RWPE2 (cell line): ENCODE measurements around the gene SERINC2.
"Not testable (repeated sequence)": the region's sequence is repeated elsewhere in the genome, so short reads cannot be mapped to it uniquely, and the experiment has no call there.

ENCODE experiments used
- ATAC-seq: fragments of 200-7000 bp; cut with Tn5 transposase; 3 replicates; pipeline ENCODE4 v1.9.1; 2021; ENCODE audit warnings: low read depth
- DNase-seq: peaks from one replicate; pipeline ENCODE4 v3.0.0-alpha.2; 2020; ENCODE audit warnings: low spot score
- H3K27ac ChIP-seq: fragments of 450-650 bp; 2 replicates; pipeline ENCODE4 v1.5.1; 2017; ENCODE audit warnings: mild to moderate bottlenecking; ENCODE audit not compliant: poor library complexity, severe bottlenecking
- H3K27me3 ChIP-seq: fragments of 250-450 bp; sonication (Bioruptor Pico); 2 replicates; pipeline ENCODE4 v1.5.1; 2021; ENCODE audit warnings: mild to moderate bottlenecking, moderate library complexity; ENCODE audit not compliant: insufficient read depth, poor library complexity, severe bottlenecking
- H3K36me3 ChIP-seq: fragments of 250-450 bp; sonication (Bioruptor Pico); 2 replicates; pipeline ENCODE4 v1.5.1; 2020; ENCODE audit warnings: low read depth, mild to moderate bottlenecking, moderate library complexity
- H3K4me1 ChIP-seq: fragments of 250-450 bp; sonication (Bioruptor Pico); 2 replicates; pipeline ENCODE4 v1.5.1; 2021; ENCODE audit warnings: mild to moderate bottlenecking, moderate library complexity; ENCODE audit not compliant: insufficient read depth, poor library complexity, severe bottlenecking
- H3K4me3 ChIP-seq: fragments of 250-450 bp; sonication (Bioruptor Pico); 2 replicates; pipeline ENCODE4 v1.5.1; 2021; ENCODE audit warnings: mild to moderate bottlenecking, moderate library complexity; ENCODE audit not compliant: severe bottlenecking
- H3K9me3 ChIP-seq: fragments of 250-450 bp; sonication (Bioruptor Pico); 2 replicates; pipeline ENCODE4 v1.5.1; 2021; ENCODE audit warnings: mild to moderate bottlenecking, moderate library complexity; ENCODE audit not compliant: severe bottlenecking
- TF ChIP-seq, protein P1 (sequence below): fragments of 450-650 bp; IDR thresholded peaks from one replicate; pipeline ENCODE4 v1.5.1; 2017; ENCODE audit warnings: mild to moderate bottlenecking, moderate library complexity; ENCODE audit not compliant: poor library complexity, severe bottlenecking

The SERINC2 gene

DNA sequence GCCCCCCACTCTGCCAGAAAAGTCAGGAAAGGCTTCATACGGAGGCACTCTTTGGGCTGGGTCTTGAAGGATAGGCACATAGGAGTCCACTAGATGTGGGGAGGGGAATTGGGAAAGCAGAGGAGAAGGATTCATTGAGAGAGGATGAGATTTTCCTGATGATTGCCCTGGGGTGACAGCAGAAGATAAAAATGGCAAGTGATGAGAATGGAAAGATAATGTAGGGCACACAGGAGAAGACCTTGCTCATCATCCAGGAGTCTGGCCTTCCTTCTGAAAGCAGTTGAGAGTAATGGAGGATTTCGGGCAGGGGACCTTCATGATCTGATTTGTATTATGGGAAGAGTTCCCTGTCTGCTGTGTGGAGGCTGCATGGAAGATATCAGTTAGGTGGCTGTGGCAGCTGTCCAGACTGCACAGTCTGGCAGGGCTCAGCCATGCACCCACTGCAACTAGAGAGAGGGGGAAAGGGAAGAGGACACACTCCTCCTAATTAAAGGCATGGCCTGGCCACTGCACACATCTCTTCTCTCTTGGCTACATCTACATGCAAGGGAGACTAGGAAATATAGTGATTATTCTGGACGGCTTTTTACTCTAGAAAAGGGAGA is 30.5 kb upstream of the SERINC2 start:
- H3K9me3 ChIP-seq: no peaks in the 10 kb centered on the region
- DNase-seq (no peak), ATAC-seq (no peak)
- TF ChIP-seq, protein P1, sequence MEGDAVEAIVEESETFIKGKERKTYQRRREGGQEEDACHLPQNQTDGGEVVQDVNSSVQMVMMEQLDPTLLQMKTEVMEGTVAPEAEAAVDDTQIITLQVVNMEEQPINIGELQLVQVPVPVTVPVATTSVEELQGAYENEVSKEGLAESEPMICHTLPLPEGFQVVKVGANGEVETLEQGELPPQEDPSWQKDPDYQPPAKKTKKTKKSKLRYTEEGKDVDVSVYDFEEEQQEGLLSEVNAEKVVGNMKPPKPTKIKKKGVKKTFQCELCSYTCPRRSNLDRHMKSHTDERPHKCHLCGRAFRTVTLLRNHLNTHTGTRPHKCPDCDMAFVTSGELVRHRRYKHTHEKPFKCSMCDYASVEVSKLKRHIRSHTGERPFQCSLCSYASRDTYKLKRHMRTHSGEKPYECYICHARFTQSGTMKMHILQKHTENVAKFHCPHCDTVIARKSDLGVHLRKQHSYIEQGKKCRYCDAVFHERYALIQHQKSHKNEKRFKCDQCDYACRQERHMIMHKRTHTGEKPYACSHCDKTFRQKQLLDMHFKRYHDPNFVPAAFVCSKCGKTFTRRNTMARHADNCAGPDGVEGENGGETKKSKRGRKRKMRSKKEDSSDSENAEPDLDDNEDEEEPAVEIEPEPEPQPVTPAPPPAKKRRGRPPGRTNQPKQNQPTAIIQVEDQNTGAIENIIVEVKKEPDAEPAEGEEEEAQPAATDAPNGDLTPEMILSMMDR: no peak
- H3K27me3 ChIP-seq: no peaks in the 10 kb centered on the region
- no peak overlapping the region for H3K27ac ChIP-seq
- no peak overlapping the region for H3K4me3 ChIP-seq
- peaks cover 8% of the 10 kb centered on the region for H3K4me1 ChIP-seq
- H3K36me3 ChIP-seq: no peaks in the 10 kb centered on the region

DNA sequence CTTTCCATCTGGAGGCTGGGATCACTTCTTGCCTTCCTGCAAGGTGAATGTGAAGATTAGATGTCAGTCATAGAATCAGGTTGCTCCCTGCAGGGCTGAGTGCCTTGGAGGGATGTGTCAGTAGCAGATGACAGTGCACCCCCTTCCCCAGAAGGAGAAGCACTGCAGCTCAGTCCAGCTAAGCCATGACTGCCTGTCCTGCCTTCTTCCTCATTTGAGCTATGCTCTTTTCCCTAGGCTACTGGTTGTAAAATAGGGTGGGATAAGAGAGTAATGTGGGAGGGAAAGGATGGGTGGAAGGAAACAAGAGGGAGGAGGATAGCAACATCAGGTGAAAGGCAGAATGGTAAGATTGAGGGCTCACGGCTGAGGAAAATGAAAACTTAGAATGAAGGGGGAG is 29.0 kb upstream of the SERINC2 start:
- Histone ChIP-seq H3K4me3 (no peak overlapping the region), H3K27ac (no peak overlapping the region), H3K27me3 (no peaks in the 10 kb centered on the region), H3K9me3 (no peaks in the 10 kb centered on the region), H3K36me3 (no peaks in the 10 kb centered on the region), H3K4me1 (peaks cover 8% of the 10 kb centered on the region)
- TF ChIP-seq, protein P1: no peak
- no peak for ATAC-seq
- DNase-seq: no peak

DNA sequence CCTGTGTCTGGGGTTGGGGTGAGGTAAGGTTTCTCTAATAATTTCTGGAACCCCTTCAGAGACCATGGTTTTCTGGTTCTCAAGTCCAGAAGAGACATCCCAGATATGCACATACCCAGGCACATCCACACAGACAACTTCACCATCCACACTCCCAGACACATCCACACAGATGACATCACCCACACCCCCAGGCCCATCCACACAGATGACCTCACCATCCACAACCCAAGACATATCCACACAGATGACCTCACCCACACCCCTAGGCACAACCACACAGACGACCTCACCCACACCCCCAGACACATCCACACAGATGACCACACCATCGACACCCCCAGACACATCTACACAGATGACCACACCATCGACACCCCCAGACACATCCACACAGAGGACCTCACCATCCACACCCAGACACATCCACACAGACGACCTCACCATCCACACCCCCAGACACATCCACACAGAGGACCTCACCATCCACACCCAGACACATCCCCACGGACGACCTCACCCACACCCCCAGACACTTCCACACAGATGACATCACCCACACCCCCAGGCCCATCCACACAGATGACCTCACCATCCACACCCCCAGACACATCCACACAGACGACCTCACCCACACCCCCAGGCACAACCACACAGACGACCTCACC is 26.3 kb upstream of the SERINC2 start:
- DNase-seq, H3K9me3 ChIP-seq, H3K27ac ChIP-seq, H3K4me3 ChIP-seq, ATAC-seq, H3K36me3 ChIP-seq, H3K27me3 ChIP-seq: not testable (repeated sequence)
- peaks cover 13% of the 10 kb centered on the region for H3K4me1 ChIP-seq

DNA sequence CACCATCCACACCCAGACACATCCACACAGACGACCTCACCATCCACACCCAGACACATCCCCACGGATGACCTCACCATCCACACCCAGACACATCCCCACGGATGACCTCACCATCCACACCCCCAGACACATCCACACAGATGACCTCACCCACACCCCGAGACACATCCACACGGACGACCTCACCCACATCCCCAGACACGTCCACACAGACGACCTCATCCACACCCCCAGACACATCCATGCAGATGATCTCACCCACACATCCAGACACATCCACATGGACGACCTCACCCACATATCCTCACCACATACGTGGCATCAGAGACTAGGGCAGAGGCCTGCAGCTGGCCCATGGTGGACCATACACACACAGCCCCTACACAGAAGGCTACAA is 25.4 kb upstream of the SERINC2 start:
- no peaks in the 10 kb centered on the region for H3K27me3 ChIP-seq
- TF ChIP-seq, protein P1: no peak
- no peaks in the 10 kb centered on the region for H3K9me3 ChIP-seq
- H3K27ac ChIP-seq: no peak overlapping the region
- no peaks in the 10 kb centered on the region for H3K36me3 ChIP-seq
- H3K4me3 ChIP-seq: no peak overlapping the region
- no peak for ATAC-seq
- peaks cover 9% of the 10 kb centered on the region for H3K4me1 ChIP-seq
- no peak for DNase-seq

DNA sequence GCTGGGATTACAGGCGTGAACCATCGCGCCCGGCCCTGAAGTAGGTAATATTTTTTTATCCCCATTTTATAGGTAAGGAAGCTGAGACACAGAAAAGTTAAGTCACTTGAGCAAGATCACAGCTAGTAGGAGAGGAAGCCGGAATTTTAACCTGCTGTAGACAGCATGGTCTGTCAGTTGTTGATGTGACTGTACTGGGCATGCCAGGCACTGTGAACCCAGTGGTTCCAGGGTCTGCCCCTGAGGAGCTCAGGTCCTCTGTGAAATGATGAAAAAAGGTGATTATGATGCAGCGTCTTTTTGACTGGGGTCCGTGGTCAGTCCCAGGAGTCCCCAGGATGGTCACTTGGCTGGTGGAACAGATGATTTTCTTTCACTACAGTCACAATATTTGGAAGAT is 23.4 kb upstream of the SERINC2 start:
- H3K9me3 ChIP-seq: no peaks in the 10 kb centered on the region
- ATAC-seq (no peak), DNase-seq (no peak)
- no peaks in the 10 kb centered on the region for H3K36me3 ChIP-seq
- peaks cover 14% of the 10 kb centered on the region for H3K4me1 ChIP-seq
- no peaks in the 10 kb centered on the region for H3K27me3 ChIP-seq
- no peak overlapping the region for H3K4me3 ChIP-seq
- TF ChIP-seq, protein P1: no peak
- H3K27ac ChIP-seq: peak overlapping the region; percentile 20
